Gastroesophageal sphincter (tissue), 3 donors: ENCODE measurements around the gene DNAJB8.

Source experiments
- EP300 ChIP-seq: sonication (generic); formaldehyde crosslinking; IDR thresholded peaks from one replicate; pipeline ENCODE4 v1.6.1; 2017; ENCODE audit warnings: antibody characterized with exemption, mild to moderate bottlenecking
- TF ChIP-seq, protein P1 (sequence below), 4 experiments: fragments of 200-600 bp in 2 of 4; fragments of 450-650 bp in 2 of 4; sonication (generic) in 1 of 4; IDR thresholded peaks; one replicate each; pipeline ENCODE4 v1.5.1; 2017 to 2019; ENCODE audit warnings: antibody characterized with exemption in 4 of 4, mild to moderate bottlenecking in 2 of 4, moderate library complexity in 2 of 4

DNA sequence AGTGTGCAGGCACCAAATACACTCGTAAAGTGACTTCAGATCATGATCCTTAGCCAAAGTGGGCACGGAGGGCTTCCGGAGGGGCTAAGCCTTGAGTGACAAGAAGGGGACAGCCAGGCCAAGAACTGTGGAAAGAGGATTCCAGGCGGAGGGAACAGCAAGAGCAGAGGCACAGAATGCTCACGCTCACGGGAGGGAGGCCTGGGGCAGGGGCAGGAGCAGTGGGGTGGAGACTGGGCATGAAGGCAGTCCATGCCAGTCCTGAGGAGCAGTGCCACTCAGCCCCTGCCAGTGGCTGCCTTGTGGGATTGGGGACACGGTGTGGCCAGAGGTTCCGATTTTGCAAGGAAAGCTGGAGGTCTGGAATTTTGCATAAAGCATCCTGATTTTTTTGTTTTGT is 36.0 kb downstream of the DNAJB8 start:
- TF ChIP-seq, protein P1, sequence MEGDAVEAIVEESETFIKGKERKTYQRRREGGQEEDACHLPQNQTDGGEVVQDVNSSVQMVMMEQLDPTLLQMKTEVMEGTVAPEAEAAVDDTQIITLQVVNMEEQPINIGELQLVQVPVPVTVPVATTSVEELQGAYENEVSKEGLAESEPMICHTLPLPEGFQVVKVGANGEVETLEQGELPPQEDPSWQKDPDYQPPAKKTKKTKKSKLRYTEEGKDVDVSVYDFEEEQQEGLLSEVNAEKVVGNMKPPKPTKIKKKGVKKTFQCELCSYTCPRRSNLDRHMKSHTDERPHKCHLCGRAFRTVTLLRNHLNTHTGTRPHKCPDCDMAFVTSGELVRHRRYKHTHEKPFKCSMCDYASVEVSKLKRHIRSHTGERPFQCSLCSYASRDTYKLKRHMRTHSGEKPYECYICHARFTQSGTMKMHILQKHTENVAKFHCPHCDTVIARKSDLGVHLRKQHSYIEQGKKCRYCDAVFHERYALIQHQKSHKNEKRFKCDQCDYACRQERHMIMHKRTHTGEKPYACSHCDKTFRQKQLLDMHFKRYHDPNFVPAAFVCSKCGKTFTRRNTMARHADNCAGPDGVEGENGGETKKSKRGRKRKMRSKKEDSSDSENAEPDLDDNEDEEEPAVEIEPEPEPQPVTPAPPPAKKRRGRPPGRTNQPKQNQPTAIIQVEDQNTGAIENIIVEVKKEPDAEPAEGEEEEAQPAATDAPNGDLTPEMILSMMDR (IDR thresholded peaks at IDR 0.05), result no peak
- no peak for TF ChIP-seq EP300
